SW480 (cell line): ENCODE data around the gene SPAG9.

Source experiments
- DNase-seq: peaks from one replicate; pipeline ENCODE4 v3.0.0-alpha.2; 2016; ENCODE audit warnings: low spot score

Gene SPAG9, protein sequence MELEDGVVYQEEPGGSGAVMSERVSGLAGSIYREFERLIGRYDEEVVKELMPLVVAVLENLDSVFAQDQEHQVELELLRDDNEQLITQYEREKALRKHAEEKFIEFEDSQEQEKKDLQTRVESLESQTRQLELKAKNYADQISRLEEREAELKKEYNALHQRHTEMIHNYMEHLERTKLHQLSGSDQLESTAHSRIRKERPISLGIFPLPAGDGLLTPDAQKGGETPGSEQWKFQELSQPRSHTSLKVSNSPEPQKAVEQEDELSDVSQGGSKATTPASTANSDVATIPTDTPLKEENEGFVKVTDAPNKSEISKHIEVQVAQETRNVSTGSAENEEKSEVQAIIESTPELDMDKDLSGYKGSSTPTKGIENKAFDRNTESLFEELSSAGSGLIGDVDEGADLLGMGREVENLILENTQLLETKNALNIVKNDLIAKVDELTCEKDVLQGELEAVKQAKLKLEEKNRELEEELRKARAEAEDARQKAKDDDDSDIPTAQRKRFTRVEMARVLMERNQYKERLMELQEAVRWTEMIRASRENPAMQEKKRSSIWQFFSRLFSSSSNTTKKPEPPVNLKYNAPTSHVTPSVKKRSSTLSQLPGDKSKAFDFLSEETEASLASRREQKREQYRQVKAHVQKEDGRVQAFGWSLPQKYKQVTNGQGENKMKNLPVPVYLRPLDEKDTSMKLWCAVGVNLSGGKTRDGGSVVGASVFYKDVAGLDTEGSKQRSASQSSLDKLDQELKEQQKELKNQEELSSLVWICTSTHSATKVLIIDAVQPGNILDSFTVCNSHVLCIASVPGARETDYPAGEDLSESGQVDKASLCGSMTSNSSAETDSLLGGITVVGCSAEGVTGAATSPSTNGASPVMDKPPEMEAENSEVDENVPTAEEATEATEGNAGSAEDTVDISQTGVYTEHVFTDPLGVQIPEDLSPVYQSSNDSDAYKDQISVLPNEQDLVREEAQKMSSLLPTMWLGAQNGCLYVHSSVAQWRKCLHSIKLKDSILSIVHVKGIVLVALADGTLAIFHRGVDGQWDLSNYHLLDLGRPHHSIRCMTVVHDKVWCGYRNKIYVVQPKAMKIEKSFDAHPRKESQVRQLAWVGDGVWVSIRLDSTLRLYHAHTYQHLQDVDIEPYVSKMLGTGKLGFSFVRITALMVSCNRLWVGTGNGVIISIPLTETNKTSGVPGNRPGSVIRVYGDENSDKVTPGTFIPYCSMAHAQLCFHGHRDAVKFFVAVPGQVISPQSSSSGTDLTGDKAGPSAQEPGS (N-terminal part only)

DNA sequence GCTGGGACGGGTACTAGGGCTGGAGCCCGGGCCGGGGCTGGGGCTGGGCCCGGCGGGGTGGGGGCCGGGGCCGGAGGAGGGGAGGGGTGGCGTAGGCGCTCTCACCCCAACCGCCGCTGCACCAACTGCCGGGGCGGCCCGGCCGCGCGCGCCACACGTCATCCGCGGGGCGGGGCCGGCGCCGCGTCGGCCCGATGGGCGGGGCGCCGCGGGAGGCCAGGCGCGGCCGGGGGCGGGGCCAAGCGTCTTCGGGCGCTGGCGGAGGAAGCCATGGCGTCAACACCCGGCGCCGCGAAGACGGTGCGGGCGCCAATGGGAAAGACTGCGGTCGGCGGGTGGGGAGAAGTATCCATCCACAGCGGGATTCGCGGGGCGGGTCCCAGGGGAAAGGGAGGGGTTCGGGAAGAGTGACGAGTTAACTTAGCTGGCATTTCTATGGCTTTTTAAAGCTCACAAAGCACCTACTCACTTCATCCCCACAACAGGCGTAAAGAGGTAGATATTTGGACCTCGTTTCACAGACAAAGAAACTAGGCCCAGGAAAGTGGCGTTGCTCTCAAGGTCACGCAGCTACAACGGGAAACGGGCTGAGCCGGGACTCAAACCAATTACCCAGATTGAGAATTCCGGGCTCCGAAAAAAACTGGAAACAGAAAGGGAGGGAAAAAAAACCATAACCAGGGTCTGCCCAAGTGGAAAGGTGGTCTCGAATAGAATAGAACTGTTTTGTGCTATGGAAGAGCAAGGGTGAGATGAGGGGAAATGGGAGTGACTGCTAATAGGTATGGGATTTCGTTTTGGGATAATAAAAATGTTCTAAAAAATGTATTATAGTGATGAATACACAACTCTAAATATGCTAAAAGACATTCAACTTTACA is at the start of gene SPAG9:
Gene SPAG9, minus strand, starts transcription at position 130 of the 881 bp plus-strand sequence. CDS start 212 bp downstream, outside the sequence.
- DNase-seq: peak; percentile 94

DNA sequence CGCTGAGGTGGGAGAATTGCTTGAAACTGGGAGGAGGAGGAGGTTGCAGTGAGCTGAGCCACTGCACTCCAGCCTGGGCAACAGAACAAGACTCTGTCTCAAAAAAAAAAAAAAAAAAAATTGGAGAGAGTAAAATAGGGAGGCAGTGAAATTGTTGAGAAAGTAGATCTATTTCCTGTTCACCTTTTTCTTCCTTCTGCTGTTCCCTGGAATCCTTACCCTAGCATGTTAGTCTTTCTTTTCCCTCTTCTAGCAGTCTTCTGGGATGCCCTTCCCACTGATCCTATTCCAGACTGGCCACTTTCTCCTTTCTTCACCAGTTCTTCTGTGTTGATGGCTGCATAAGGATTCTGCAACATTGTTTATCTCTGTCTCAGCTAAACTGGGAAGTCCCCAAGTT is 48.7 kb upstream of the SPAG9 start:
- no peak for DNase-seq

DNA sequence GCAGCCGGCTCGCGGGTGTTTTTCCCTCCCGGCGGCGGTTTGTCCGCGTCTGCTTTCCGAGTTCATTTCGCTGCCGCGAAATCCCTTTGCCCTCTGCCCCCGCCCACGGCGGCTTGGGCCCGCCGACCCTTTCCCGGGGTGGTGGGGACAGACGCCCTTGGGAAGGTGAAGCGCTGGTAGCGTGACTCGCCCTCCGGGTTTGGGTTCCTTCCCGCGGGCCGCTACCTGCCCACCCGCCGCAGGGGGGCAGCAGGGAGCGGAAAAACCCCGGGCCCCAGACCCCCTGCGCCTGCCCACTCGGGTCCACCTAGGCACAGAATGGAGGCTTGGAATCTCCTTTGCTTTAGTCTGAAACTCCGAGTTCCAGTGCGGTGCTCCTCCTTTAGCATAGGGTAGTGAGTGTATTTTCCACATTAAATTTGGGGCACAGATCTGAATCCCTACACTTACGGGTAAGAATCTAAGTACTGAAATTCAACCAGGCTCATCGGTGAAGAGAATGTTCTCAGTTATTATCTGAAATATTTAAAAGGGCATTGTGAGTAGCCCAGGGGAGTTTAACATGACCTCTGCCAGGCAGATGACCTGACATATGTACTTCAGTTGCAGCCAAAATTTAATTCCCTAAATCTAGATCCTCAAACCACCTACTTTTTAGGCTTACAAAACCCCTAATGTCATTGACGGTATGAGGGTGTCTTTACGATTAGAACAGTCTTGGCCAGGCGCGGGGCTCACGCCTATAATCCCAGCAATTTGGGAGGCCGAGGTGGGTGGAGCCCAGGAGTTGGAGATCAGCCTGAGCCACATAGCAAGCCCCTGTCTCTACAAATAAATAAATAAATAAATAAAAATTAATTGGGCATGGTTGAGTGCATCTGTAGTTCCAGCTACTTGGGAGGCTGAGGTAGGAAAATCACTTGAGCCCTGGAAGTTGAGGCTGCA is 46.6 kb upstream of the SPAG9 start:
- peak; percentile 69 for DNase-seq

DNA sequence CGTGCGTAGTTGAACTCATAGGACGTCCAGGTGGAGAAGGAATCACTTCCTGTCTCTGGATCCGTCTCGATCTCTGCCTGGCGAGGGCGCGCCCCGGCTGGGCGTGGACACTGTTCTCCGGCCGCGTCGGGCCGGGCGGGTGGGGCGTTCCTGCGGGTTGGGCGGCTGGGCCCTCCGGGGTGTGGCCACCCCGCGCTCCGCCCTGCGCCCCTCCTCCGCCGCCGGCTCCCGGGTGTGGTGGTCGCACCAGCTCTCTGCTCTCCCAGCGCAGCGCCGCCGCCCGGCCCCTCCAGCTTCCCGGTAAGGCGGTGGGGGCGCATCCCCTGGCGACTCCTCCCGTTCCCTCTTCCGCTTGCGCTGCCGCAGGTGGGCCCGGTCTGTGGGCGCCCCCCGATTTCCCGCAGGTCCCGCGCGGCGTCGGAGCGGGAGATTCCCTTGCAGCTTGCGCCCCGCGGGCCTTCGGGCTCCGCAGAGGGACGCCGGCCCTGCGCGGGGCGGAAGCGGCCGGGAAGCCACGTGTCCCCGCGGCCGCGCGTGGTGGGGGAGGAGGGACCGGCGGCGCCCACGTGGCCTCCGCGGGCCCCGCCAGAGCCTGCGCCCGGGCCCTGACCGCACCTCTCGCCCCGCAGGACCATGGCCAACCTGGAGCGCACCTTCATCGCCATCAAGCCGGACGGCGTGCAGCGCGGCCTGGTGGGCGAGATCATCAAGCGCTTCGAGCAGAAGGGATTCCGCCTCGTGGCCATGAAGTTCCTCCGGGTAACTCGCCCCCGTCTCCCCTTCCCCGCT is 45.7 kb upstream of the SPAG9 start, which contains the start of gene NME2:
Gene NME2, plus strand, starts transcription at position 214 of the 789 bp plus-strand sequence. Its CDS starts 420 bp downstream, at position 634.
- peak; percentile 82 for DNase-seq

DNA sequence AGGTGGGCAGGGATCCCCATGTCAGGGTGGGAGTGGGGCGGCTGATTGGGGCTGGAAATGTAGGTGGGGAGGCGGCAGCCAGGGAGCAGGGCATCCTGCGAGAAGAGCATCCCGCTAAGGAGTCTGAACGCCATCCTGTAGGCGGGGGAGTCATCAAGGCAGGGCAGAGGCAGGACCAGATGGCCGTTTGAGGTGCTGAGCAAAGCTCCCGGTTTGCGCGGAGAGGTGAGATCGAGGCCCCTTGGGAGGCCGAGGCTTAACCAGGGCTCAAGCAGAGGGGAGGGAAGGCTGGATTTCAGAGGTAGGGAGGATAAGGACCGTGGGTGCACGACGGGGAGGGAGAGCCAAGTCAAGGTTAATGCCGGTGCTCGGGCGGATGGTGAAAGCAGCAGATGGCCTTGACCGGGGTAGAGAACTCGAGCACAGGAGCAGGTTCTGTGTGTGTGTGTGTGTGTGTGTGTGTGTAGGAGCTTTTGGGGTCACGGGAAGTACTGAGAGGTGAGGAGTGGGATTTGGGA is 45.1 kb upstream of the SPAG9 start:
- DNase-seq: peak; percentile 32

DNA sequence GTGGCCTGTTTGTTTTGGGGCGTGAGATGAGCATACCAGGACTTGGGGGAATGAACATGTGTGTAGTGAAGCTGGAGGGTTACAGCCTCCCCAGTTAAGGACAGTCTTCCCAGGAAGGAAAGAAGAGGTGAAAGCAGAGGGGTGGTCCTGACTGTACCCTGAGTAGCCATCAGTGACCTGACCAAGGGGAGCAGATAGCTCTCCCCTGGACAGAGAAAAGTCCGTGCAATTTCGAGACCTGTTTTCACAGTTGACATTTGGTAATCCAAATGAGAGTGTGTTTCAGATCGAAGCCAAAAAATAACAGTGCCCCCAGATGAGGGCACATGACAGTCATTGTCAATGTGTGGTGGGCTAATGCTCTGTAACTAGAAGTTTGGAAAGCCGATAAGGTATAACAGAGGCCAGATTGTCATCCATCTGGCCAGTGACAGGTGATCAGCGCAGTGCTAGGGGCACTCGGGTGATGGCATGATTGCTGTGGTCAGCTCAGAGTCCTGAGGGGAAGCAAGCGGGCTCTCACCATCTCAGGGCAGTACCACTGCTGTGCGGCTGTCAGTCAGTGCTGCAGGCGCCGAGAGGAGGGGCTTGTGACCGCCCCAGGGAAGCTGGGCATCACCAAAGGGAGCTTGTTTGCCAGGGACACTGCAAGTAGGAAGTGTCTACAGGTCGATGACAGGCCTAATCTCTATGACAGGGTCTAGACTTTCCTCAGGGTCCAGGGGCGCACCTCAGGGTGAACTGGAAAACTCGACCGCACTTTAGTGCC is 44.4 kb upstream of the SPAG9 start:
- DNase-seq: peak; percentile 40

DNA sequence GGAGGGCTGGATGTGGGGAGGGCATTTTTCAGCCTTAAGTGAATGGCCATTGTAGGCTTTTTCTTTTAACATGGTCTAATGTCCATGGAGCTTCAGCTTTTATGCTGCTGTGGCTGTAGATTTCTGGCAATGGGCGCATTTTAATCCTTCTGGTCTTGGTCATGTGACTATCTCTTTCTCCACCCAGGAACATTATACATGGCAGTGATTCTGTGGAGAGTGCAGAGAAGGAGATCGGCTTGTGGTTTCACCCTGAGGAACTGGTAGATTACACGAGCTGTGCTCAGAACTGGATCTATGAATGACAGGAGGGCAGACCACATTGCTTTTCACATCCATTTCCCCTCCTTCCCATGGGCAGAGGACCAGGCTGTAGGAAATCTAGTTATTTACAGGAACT is 40.9 kb upstream of the SPAG9 start:
- DNase-seq: no peak

DNA sequence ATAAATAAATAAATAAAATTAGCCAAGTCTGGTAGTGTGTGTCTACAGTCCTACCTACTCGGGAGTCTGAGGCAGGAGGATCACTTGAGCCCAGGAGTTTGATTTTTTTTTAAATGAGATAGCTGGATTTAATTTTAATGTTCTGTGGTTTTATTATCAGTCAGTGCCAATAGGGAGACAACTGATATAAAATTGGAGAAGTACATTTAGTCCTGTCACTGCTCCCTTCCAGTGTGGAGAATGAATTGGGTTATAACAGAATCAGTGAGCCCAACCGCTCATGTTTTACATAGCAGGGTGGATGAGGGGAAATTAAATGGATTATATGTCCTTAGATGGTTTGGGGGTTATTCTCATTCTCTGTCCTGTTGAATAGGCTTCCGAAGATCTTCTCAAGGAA is 38.9 kb upstream of the SPAG9 start:
- DNase-seq: no peak

DNA sequence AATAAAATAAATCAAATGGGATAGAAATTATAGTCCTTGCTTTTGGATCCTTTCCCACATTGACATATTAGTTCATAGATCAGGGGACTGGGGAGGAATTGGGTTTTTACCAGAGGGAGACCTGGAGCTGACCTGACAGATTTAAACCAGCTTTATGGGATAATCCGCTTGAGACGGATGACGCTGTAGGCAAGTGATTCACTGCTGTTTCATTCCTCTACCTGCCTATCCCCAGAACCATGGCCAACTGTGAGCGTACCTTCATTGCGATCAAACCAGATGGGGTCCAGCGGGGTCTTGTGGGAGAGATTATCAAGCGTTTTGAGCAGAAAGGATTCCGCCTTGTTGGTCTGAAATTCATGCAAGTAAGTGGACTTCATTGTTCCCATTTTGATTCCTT is 34.7 kb upstream of the SPAG9 start:
- DNase-seq: no peak

DNA sequence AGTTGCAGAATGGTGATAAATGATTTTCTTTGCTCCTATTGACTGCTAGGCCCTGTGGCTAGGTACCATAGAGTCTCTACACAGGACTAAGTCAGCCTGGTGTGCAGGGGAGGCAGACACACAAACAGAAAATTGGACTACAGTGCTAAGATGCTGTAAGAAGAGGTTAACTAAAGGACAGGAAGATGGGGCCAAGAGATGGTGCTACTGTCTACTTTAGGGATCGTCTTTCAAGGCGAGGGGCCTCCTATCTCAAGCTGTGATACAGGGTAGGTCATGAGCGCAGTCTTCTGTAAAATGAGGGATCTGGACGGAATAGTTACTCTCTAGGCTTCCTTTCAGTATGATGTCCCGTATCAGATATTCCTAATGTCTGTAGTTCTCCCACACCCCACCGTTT is 33.5 kb upstream of the SPAG9 start:
- DNase-seq: peak; percentile 14

DNA sequence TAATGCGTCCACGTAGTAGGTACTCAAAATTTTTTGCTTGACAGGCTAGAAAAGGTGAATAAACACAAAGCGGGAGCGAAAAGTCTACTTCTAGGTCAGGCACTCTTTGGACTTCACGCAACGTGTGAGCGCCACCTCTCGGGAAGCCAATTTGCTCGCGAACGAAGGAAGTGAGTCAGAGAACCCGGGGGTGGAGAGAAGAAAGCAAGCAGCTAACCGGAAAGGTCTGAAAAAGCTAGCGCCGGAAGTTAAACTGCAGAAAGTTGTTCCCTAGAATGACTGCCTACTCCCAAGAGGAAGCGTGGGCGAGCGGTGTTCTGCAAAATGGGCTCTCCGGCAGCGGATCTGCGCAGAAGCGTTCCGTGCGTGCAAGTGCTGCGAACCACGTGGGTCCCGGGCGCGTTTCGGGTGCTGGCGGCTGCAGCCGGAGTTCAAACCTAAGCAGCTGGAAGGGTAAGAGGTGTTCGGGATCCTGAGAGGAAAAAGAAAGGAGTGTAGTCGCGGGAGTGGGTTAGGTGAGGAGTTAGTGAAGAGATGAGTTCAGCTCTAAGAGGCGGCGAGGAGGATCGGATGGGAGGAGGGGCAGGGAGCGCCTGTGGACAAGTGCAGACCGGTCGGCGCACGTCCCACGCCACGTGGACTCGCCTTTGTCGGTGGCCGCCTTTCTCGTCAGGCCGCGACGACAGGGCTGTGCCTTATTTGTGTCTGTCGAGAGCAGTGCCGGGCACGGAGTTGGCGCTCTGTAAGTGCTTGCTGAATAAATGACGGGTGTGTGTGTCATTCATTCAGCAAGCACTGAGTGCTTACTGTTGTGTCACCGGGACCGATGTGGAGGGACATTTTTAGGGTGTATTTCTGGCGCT is 32.8 kb upstream of the SPAG9 start, which contains the start of gene NME1:
Gene NME1, plus strand, starts transcription at position 350 of the 863 bp plus-strand sequence. CDS start 2,096 bp downstream, outside the sequence.
- peak; percentile 100 for DNase-seq

DNA sequence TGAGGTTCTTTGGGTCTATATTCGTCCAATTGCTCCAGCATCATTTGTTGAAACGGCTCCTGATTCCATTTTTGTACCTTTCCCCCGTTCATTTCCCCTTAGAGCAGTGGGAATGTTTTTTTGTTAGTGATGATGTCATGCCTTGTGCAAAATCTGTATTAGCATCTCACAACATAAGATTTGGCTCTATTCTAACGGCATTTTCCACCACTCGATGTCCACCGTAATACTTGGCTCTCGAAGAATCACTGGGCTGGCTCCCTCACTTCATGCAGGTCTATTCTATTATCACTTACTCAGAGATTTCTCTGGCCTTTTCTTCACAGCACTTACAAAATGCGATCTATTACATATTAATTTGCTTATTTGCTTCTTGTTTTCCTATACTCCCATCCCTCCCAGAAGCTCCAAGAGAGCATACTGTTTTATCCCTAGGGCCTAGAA is 32.1 kb upstream of the SPAG9 start:
- DNase-seq: peak; percentile 60

DNA sequence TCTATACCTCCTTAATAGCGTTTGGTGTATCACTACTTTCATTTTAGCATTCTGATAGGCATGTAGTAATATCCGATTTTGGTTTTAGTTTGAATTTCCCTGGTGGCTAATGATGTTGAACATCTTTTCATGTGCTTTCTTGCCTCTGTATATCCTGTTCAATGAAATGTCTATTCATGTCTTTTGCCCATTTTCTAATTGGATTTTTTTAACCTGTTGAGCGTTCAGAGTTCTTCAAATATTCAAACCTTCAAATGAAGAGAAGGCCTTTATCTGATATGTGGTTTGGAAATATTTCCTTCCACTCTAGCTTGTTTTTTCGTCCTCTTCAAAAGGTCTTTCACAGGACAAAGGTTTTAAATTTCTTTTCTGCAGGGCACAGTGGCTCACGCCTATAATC is 30.3 kb upstream of the SPAG9 start:
- DNase-seq: no peak

DNA sequence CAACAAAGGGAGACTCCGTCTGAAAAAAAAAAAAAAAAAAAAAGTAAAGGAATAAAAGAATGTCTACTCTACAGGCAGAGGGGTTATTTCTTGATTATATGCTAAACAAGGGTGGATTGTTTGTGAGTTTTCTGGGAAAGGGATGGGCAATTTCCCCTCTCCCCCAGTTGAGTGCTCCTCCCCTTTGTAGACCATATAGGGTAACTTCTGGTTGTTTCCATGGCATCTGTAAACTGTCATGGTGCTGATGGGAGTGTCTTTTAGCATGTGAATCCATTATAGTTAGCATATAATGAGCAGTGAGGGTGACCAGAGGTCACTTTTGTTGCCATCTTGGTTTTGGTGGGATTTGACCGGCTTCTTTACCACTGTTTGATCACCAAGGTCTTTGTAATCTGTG is 28.5 kb upstream of the SPAG9 start:
- no peak for DNase-seq

DNA sequence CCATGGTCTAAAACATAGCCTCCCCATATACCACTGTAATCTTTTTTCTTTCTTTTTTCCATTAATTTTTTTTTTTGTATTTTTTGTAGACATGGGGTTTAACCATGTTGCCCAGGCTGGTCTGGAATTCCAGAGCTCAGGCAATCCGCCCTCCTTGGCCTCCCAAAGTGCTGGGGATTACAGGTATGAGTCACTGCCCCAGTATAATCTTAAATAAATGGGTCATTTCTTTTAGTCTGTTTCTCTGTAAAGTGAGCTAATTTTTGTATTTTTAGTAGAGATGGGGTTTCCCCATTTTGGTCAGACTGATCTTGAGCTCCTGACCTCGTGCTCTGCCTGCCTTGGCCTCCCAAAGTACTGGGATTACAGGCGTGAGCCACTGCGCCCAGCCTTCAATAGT is 27.0 kb upstream of the SPAG9 start:
- DNase-seq: no peak

DNA sequence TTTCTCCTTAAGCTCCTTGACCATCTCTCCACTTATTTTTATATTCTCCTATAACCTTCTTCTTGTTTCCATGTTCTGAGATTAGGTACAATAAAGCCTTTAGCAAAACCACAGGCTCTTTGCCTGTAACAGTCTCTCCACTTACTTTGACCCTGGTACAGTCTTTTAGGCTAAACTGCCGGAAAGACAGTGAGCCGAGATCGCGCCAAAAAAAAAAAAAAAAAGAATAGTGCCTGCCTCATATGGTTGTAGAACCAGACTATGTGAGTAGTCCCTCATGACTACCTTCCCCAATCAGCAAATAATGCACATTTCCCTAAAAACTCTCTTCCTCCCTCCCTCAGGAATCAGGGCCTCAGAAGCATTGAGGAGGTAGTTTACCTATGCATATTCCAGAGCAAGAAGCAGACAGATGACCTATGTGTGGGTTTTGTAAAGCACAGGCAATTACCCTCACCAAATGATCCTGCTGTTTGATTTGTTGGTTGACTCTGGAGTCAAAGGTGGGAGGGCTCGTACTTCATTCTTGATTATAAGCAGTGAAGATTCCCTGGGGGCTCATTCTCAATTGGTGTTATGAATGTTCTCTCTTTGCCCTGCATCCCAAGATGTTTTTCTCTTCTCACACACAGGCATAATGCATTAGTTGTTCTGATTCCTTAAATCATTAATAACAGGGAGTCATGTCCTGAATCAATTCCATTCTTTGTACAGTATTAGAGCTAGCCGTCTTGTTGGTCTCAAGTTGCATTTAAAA is 23.8 kb upstream of the SPAG9 start:
- DNase-seq: no peak
